Left renal pelvis (tissue), 4 donors: ENCODE measurements around the gene C1QTNF8. TPM values are rescaled to one million over a fixed set of nuclear protein-coding genes. Genes with fewer than 3 reads are reported as not detected.
A peak's percentile ranks its signal among the peaks of the same experiment; 100 is the strongest.

Experiments used
- DNase-seq, 4 donors: peaks; one replicate each; pipeline ENCODE4 v3.0.0-alpha.2; 2013; ENCODE audit warnings: low read depth in 4 of 4, low spot score in 3 of 4
- polyA plus RNA-seq, 4 donors: library from polyadenylated mRNA; unstranded; fragments of 120-200 nt; gene quantifications; one replicate each; pipeline ENCODE4 v1.2.1, GENCODE V29; 2013; ENCODE audit not compliant: insufficient read length in 4 of 4

Gene C1QTNF8
- polyA plus RNA-seq, 4 donors = not detected

- DNase-seq = no peak
These were observed 46.7 kb downstream of the C1QTNF8 start for GRCh38 chr16:1049113-1049975.

- peak in 1 of 4 donors; percentile 47 for DNase-seq
These were observed 47.5 kb downstream of the C1QTNF8 start for GRCh38 chr16:1048442-1049112.

GRCh38 chr16:1047801-1048200 lies 48.2 kb downstream of the C1QTNF8 start:
- no peak for DNase-seq

- DNase-seq = no peak
These were observed 48.9 kb downstream of the C1QTNF8 start for GRCh38 chr16:1047123-1047522.

GRCh38 chr16:1045993-1046911 lies 49.8 kb downstream of the C1QTNF8 start:
- DNase-seq = no peak

GRCh38 chr16:1045310-1045992 lies 50.6 kb downstream of the C1QTNF8 start:
- DNase-seq = no peak

GRCh38 chr16:1044460-1045309 lies 51.4 kb downstream of the C1QTNF8 start:
- DNase-seq = no peak

- DNase-seq = no peak
These were observed 52.1 kb downstream of the C1QTNF8 start for GRCh38 chr16:1043881-1044451.

GRCh38 chr16:1042866-1043265 lies 53.2 kb downstream of the C1QTNF8 start:
- DNase-seq = no peak

- no peak for DNase-seq
These were observed 53.8 kb downstream of the C1QTNF8 start for GRCh38 chr16:1042049-1042744.

- no peak for DNase-seq
These were observed 55.7 kb downstream of the C1QTNF8 start for GRCh38 chr16:1040346-1040745.

GRCh38 chr16:1039762-1040161 lies 56.3 kb downstream of the C1QTNF8 start:
- DNase-seq = no peak

GRCh38 chr16:1038932-1039331 lies 57.1 kb downstream of the C1QTNF8 start:
- DNase-seq = no peak

Other genes with a start within 250 kb of the C1QTNF8 start
- gene LMF1, start 125.3 kb downstream of the C1QTNF8 start, polyA plus RNA-seq = 10 to 100 TPM; 12.2 to 25.4 (median 16.9) TPM
- 1 to 10 TPM; 3.4 to 4.8 (median 3.6) TPM for gene SOX8, start 114.5 kb downstream of the C1QTNF8 start, polyA plus RNA-seq
- gene SSTR5, start 23.5 kb downstream of the C1QTNF8 start, polyA plus RNA-seq = under 1 TPM in 2 of 4 donors, not detected in 2; 0.17 to 0.40 TPM
- 10 to 100 TPM in 3 of 4 donors, 1 to 10 TPM in 1; 6.2 to 22.5 (median 17.5) TPM for gene CACNA1H, start 56.9 kb upstream of the C1QTNF8 start, polyA plus RNA-seq
- 1 to 10 TPM in 1 of 4 donors, under 1 TPM in 3; 0.30 to 1.1 (median 0.50) TPM for gene TPSG1, start 129.0 kb upstream of the C1QTNF8 start, polyA plus RNA-seq
- under 1 TPM in 1 of 4 donors, not detected in 3; 0.12 TPM for gene TPSB2, start 133.9 kb upstream of the C1QTNF8 start, polyA plus RNA-seq
- gene TPSAB1, start 144.5 kb upstream of the C1QTNF8 start, polyA plus RNA-seq = under 1 TPM in 3 of 4 donors, not detected in 1; 0.16 to 0.48 (median 0.42) TPM
- not detected for gene TPSD1, start 159.8 kb upstream of the C1QTNF8 start, polyA plus RNA-seq
- gene UBE2I, start 213.4 kb upstream of the C1QTNF8 start, polyA plus RNA-seq = 100 to 1,000 TPM; 164 to 183 (median 167) TPM
- gene BAIAP3, start 237.4 kb upstream of the C1QTNF8 start, polyA plus RNA-seq = 1 to 10 TPM in 3 of 4 donors, under 1 TPM in 1; 0.91 to 8.0 (median 4.6) TPM